Tibial artery (tissue), 4 donors: ENCODE results near the gene GCC1.

ENCODE experiments used
- DNase-seq, 2 donors: peaks; one replicate each; pipeline ENCODE4 v3.0.0-alpha.2; 2019
- H3K27ac ChIP-seq, 2 donors: fragments of 200-600 bp; sonication (generic) in 1 of 2; 1 replicate in 1 of 2; 2 replicates in 1 of 2; pipeline ENCODE4 v1.5.1; 2018 to 2019; ENCODE audit warnings: mild to moderate bottlenecking in 1 of 2
- H3K27me3 ChIP-seq, 2 donors: fragments of 200-600 bp; sonication (generic) in 1 of 2; one replicate each; pipeline versions ENCODE4 v1.5.1 to v1.6.0; 2016 to 2019
- H3K36me3 ChIP-seq, 3 donors: fragments of 200-600 bp; sonication (generic) in 2 of 3; one replicate each; pipeline ENCODE4 v1.5.1; 2016 to 2019; ENCODE audit warnings: mild to moderate bottlenecking in 2 of 3
- H3K4me1 ChIP-seq, 4 donors: fragments of 200-600 bp; sonication (generic) in 2 of 4; 1 replicate in 3 of 4; 2 replicates in 1 of 4; pipeline ENCODE4 v1.5.1; 2016 to 2019
- H3K4me3 ChIP-seq, 2 donors: fragments of 200-600 bp; sonication (generic) in 1 of 2; 1 replicate in 1 of 2; 2 replicates in 1 of 2; pipeline ENCODE4 v1.5.1; 2018 to 2019; ENCODE audit warnings: mild to moderate bottlenecking in 2 of 2
- H3K9me3 ChIP-seq, 3 donors: fragments of 200-600 bp; sonication (generic) in 1 of 3; one replicate each; pipeline ENCODE4 v1.5.1; 2016 to 2019
- intact Hi-C: fragments of 100-400 bp; cut with DNase I; formaldehyde crosslinking; loops from one replicate; pipeline ENCODE4 v1.15.0; 2023; ENCODE audit warnings: low total_unique reads
- TF ChIP-seq, protein P1 (sequence below), 2 experiments: fragments of 200-600 bp in 1 of 2; fragments of 450-650 bp in 1 of 2; IDR thresholded peaks; one replicate each; pipeline ENCODE4 v1.5.1; 2017 to 2019; ENCODE audit warnings: antibody characterized with exemption in 2 of 2, mild to moderate bottlenecking in 1 of 2, moderate library complexity in 1 of 2

The GCC1 gene

DNA sequence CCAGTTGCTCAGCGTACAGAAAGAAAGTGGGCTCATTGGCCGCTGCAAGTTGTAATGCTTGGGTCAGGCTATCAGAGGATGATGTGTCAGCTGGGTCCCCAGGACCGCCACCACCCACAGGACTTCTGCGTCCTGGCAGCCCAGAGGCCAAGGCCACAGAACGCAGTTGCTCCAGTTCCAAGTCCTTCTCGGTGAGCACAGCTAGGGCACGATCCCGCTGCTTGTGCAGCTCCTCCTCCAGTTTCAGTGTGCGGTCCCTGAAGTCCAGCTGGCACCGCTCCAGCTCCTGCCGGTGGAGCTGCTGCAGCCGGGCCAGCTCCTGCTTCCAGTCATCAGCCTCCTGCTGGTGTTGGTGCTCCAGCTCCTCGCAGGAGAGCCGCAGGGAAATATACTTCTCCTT is 3.0 kb downstream of the GCC1 start:
- H3K27me3 ChIP-seq: no peaks in the 10 kb centered on the region
- no peak overlapping the region for H3K4me3 ChIP-seq
- H3K27ac ChIP-seq: no peak overlapping the region
- peaks cover 22 to 40% (median 28%) of the 10 kb centered on the region in 3 donors for H3K36me3 ChIP-seq
- no peaks in the 10 kb centered on the region for H3K9me3 ChIP-seq
- no peak for DNase-seq
- TF ChIP-seq, protein P1, sequence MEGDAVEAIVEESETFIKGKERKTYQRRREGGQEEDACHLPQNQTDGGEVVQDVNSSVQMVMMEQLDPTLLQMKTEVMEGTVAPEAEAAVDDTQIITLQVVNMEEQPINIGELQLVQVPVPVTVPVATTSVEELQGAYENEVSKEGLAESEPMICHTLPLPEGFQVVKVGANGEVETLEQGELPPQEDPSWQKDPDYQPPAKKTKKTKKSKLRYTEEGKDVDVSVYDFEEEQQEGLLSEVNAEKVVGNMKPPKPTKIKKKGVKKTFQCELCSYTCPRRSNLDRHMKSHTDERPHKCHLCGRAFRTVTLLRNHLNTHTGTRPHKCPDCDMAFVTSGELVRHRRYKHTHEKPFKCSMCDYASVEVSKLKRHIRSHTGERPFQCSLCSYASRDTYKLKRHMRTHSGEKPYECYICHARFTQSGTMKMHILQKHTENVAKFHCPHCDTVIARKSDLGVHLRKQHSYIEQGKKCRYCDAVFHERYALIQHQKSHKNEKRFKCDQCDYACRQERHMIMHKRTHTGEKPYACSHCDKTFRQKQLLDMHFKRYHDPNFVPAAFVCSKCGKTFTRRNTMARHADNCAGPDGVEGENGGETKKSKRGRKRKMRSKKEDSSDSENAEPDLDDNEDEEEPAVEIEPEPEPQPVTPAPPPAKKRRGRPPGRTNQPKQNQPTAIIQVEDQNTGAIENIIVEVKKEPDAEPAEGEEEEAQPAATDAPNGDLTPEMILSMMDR (IDR thresholded peaks at IDR 0.05): no peak
- peaks cover 0 to 71% (median 54%) of the 10 kb centered on the region in 4 donors for H3K4me1 ChIP-seq
- intact Hi-C loops: no loop called here

DNA sequence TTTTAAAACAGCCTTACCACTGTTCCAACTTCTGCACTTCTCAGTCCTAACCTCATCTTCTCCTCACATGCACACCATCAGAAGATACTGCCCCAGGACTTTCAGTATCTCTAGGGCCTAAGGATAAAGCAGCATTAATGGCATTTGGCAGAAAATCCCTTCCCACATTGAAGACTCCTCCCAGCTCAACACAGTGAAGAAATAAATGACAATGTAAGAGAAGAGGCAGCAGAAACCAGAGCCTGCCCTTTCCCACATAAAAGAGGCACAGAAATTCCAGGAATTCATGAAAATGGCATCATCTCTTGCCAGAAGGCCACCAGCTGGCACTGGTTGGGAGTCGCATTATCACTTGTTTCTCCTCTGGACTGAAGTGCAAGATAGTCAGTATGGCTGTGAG is 3.7 kb downstream of the GCC1 start:
- Histone ChIP-seq H3K27ac (no peak overlapping the region), H3K36me3 (peaks cover 22 to 40% (median 28%) of the 10 kb centered on the region in 3 donors), H3K4me1 (peaks cover 0 to 70% (median 52%) of the 10 kb centered on the region in 4 donors), H3K4me3 (no peak overlapping the region), H3K27me3 (no peaks in the 10 kb centered on the region), H3K9me3 (no peaks in the 10 kb centered on the region)
- DNase-seq: no peak
- intact Hi-C loops: no loop called here
- TF ChIP-seq, protein P1 (IDR thresholded peaks at IDR 0.05): no peak

DNA sequence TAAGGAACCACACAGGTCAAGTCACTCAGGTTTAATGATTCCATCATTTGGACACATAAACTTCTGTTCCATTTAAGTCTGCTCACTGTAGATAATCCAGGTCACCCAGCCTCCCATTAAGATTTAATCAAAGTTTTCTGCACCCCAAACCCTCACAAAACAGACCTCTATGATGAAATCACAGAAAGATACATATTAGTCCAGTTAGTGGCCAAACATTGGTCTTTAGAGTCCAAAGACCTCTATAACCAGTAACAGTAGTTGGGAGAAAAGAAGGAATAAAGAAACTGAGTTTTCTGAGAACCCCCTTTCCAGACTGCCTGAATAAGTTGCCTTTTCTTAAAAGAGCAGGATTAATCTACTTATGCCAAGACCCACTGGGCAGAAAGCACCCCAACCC is 4.8 kb downstream of the GCC1 start:
- peaks cover 0 to 63% (median 49%) of the 10 kb centered on the region in 4 donors for H3K4me1 ChIP-seq
- H3K36me3 ChIP-seq: peaks cover 22 to 40% (median 28%) of the 10 kb centered on the region in 3 donors

DNA sequence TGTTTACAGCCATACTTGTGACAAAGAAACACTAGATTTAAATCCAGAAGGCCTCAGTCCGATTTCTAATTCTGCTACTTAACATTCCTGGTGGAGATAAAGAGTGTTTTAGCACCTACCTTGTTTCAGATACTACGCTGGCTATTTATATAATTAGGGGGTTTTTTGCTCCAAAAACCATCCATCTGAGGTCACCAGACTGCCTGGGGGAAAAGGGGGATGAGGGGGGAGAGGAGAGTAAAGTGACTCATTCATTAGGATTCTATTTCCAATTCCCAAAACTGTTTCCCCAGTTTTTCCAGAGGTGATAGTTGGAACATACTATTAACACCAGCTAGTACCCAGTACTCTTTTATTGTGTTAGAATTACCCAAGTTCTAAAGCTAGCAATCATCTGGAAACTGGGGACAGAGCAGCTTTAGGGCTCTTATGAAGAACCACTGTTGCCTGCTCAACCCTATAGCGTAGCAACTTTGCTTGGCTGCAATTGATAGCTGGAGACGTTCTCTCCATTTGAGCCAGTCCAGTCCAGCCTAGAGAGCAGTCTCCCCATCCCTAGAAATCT is 6.6 kb downstream of the GCC1 start:
- TF ChIP-seq, protein P1 (IDR thresholded peaks at IDR 0.05): no peak
- H3K27ac ChIP-seq: peak overlapping the region in 1 of 2 donors; percentile 2
- no peaks in the 10 kb centered on the region for H3K27me3 ChIP-seq
- H3K4me1 ChIP-seq: peaks cover 0 to 51% (median 36%) of the 10 kb centered on the region in 4 donors
- H3K9me3 ChIP-seq: no peaks in the 10 kb centered on the region
- H3K4me3 ChIP-seq: no peak overlapping the region
- intact Hi-C loops: no loop called here
- peaks cover 22 to 44% (median 28%) of the 10 kb centered on the region in 3 donors for H3K36me3 ChIP-seq
- DNase-seq: no peak

More for the DNA sequence above, 4.8 kb downstream of the GCC1 start:
- no peaks in the 10 kb centered on the region for H3K9me3 ChIP-seq
- no peak overlapping the region for H3K4me3 ChIP-seq
- H3K27me3 ChIP-seq: no peaks in the 10 kb centered on the region
- intact Hi-C loops: no loop called here
- TF ChIP-seq, protein P1 (IDR thresholded peaks at IDR 0.05): no peak
- DNase-seq: no peak
- no peak overlapping the region for H3K27ac ChIP-seq

DNA sequence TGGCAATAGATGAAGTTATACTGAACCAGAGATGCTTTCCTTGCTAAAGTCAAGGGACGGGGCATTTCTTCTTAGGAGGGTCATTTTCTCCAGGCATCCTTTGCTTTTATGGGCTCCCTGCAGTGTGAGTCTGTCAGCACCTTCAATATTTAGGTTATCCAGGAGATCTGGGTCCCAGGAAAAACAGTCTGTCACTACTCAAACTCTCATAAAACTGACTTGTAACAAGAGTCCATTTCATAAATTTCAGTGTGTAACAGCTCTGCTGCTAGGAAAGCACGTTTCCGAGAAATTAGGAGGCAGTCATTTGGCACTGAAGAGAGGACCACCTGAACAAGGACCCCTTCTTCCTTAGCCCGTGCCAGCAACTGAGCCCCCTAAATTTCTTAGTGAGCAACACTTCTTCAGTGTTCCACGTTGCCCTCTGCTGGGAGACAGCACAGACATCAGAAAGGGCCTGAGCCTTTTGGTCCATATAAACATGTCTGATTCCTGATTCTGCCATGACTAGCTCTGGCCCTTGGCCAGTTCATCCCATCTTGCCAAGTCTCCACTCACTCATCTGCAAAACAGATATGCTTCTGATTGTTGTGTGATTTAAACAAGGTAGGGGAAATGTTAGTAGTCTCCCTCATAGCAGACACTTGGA is 7.2 kb downstream of the GCC1 start:
- Histone ChIP-seq H3K27ac (peak overlapping the region in 1 of 2 donors; percentile 2), H3K4me1 (peaks cover 0 to 45% (median 31%) of the 10 kb centered on the region in 4 donors), H3K9me3 (no peaks in the 10 kb centered on the region), H3K36me3 (peaks cover 22 to 44% (median 28%) of the 10 kb centered on the region in 3 donors), H3K27me3 (no peaks in the 10 kb centered on the region), H3K4me3 (no peak overlapping the region)
- TF ChIP-seq, protein P1 (IDR thresholded peaks at IDR 0.05): no peak
- DNase-seq: no peak
- intact Hi-C loops: no loop called here
